Measurements from ENCODE around the gene SLC9C1.

SLC9C1 gene

DNA sequence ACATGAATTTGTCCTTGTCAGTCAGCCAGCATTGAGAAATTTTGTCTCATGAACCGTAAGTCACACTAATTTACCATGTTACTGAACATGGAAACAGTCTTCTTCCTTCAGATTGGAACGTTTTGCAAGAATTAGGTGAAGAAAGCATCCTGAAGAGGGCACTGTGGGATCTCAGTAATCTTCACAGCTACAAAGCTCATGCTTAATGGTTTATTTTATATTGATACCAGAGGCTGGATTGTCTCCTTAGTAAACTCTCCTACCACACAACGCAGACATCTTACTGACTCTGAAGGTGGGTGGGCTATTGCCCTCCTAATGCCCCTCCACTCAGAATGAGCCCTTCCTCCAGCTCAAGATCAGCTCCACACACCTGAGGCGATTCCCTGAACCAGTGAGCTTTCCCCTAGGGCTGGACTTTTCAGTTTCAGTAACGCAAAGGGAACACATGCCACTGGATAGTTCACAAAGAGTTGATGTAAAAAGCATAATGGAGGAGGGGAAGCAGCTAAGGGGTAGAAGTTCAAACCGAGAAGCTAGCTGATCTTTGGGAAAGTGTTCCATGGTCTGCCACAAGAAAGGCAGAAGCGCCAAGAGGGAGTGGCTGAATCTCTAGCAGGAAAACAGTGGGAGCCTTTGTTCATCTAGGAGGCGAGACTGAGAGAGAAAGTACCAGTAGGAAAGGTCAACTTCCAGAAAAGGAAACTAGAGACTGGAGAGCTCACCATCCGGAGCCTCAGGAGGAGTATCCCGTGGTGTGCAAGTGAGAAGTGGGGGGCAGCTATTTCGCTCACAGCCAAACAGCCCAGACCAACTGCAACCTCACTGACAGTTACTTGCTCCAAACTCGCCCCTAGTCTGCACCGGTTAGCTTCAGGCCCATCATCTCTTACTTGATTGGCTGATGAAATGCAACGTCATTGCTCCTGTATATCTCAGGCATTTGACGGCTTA, at the start of gene SLC9C1:
Gene SLC9C1 (minus strand): TSS at position 849 of the 954 bp plus-strand sequence. CDS start 7,425 bp downstream, outside the sequence.
- peak in 1 of 2 donors; percentile 32 for DNase-seq

DNA sequence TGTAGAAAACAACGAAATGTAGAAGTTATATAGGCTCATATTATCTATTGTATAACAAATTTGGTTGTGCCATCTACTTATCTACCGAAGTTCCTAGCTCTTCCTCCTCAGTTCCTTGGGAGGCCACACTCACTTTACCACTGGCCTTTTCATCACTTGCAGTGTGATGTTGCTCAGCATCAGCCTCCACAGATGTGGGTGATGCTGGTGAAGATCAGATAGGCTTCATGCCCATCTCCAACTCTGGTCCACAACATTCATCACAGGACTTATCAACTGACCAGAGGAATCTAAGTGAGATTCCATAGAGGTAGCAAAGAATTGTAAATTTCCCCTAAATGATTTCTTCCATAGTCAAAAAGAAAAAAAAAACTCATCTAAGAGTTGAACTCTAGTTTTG, 47.4 kb upstream of the SLC9C1 start:
- no peak for DNase-seq

DNA sequence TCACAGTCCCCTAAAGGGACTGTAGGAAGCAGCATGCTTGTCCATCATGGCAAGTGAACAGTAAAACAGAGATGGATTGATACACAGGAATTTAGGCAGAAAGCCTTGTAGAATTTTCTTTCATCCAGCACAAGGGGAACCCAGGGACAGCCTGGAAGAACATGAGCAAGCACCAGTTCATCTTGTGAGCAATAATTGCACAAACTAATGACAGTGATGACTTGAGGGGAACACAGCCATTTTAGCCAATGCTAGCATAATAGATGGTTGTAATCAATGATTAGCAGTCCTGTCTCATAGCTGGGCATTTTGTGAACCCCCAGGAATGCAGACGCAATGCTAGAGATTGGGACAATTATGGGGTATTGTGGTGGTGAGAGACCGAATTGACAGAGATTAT, 45.6 kb upstream of the SLC9C1 start:
- DNase-seq: no peak

DNA sequence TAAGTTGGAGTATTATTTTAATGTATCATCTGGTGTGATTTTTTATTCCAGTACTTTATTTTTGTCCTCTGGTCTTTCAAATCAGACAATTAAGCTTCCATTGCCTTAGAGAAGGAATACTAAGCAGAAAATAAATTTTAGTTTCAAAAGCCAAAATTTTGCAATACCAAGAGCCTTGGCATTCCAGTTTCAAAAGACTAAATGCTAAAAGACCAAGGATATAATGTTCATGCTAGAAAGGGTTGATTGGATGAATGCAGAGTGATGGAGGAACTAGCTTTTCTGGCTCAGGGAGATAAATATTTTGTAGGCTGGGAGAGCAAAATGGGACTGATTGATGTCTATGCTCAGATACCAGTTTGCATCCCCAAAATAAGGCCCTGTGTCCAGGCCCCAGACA, 45.1 kb upstream of the SLC9C1 start:
- DNase-seq: no peak

DNA sequence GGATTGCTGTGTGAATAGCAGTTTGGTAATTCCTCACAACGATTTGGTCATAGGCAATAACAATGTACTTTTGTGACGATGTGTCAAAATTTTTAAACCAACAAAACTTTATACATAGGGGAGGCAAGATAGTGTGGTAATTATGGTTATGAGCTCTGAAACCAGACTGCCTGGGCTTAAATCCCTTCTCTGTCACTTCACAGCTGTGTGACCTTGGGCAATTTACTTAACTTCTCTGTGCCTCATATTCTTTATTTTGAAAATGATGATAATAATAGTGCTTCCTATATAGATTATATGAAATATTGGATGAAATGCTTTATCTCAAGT, 44.7 kb upstream of the SLC9C1 start:
- DNase-seq: no peak

DNA sequence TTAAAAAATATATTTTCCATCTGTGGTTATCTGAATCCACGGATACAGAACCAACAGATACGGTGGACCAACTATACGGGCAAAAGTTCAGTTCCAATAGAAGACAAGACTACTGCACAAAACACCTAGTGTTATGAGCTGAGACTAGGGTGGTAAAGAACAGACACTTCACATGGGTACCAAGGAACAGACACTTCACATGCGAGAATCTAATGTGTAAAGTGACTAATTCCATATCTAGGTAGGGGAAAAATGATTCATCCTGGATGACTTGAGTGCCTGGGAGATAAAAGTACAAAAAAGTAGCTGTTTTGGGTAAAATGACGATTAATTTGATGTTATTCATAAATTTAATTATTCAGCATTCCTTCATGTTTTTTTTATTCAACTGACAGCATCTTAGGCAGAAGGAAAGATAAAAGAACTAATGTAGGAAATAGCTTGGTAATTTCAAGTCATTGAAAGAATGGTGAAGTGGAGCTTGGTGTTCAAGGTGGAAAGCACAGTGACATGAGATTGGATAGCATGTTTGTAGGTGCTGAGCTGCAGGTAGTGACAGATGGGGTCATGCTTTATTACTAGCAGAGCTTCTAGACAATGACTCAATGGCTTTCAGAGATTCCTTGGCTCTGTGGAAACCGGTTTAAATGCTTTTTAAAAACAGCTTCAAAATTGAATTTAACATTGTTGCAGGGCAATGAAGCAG, 44.2 kb upstream of the SLC9C1 start:
- DNase-seq: no peak

DNA sequence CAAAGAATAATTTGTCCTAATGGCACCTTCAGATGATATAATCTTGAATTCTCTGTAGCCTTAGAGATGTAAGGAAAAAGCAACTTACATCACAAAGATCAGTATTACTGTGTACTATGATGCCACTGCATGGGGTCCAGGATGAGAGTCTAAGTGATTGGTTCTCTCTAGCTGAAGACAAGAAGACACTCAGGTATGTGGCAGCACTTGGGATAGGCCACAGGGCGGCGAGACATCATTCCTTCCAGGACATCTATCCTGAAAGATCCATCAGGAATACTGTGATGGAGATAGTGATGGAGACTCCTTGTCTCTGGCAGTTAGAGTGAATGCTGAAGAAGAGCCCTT, 41.4 kb upstream of the SLC9C1 start:
- DNase-seq: no peak

DNA sequence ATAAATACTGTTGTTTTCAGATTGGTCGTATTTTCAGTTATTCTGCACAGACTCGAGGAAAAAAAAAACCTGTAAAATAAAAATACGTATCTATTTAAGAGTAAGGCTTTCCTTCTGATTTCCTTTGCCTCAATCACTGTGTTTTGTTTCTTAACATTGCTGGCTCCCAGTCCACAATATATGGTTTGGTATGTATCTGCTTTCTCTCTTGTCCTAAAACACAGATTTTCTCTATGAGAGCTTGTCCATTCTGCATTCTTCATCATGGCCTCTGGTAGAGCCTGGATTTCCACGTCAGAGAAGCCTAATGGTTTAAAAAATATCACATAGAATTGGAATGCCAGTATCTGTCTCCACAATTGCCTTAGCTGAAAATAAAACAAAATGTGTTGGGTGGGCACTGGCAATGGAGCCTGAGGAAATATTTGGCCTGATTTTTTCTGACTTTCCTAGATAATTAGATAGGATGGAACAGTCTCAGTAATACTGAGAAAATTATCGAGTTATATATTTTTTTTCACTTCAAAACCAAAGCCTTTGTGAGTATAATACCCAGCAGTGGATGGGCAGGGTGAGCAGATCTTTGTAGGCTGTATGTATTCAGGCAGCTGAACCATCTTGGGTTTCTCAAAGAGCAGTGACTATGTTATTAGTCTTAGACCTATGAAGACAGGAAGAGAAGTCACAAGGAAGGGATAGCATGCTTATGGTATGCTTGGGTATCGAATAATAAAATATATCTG, 40.8 kb upstream of the SLC9C1 start:
- no peak for DNase-seq

DNA sequence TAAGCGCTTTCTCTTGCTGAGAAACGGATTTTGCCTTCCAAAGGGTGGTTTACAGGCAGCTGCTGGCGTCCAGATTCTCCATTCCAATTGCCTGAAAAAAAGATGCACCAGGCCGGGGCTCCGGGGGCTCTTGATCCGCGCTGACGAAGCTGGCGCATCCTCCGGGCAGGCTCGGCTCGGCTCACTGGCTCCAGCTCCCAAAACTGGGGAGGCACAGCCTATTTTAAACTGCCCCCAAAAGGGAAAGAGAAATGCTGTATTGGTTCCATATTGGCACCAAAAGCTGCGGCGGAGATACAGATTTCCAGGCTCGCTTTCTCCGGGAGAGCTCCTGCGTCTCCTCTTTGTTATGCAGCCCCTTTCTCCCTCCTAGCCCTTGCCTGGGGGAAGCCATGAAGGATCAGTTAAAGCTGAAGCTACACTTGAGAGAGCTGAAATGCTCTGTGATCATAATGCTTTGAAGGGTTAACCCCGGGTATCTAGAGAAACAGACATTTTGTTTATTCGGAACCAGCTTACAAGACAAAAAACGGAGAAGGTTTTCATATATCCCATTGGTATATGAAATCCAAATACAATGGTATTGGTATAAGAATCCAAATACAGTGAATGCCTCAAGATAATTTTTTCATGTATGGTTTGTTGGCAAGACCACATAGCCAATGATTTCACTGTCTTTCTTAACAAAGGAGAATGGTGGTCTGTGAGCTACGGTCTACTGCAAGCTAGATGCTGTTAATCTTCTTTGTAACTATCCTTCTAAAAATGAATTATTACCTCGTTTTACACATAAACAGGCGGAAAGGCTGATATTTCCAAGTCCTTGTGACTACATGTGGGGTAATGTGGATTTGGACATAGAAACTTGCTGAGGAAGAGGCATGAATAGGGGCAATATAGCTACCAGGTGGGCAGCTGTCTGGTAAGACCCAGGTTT, 39.6 kb upstream of the SLC9C1 start:
- DNase-seq: peak in 1 of 2 donors; percentile 19

DNA sequence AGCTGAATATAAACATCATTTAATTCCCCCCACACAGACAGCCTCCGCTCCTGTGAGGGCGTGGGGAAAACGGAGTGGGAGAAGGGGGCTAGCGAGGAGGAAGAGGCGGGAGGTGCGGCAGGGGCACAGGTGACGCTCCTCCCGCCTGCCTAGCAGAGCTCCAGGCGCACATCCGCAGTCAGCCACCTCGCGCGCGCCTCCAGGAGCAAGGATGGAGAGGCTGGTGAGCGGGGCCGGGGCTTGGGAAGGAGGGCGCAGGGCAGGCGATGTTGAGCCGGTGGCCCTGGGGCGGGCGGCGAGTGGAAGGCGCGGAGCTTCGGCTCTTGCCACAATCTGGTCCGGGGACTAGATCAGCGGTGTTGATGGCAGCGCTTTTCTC, 39.0 kb upstream of the SLC9C1 start, which contains the start of gene CD200:
Gene CD200 (plus strand): TSS at position 155 of the 379 bp plus-strand sequence. CDS start 57 bp downstream, at position 212.
- peak; percentile 54 to 55 for DNase-seq

DNA sequence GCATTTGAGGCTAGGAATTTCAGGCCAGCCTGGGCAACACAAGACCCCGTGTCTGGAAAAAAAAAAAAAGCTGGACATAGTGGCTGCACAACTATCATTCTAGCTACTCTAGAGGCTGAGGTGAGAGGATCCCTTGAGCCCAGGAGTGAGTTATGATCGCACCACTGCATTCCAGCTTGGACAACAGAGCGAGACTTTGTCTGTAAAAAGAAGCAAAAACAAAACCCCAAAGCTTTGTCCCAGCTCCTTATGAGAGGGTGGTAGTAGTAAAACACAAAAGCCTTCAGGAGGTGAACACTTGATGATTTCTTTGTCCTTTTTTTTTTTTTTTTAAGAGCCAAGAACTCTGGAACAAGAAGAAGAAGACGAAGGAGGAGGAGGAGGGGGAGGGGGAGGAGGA, 37.8 kb upstream of the SLC9C1 start:
- no peak for DNase-seq

DNA sequence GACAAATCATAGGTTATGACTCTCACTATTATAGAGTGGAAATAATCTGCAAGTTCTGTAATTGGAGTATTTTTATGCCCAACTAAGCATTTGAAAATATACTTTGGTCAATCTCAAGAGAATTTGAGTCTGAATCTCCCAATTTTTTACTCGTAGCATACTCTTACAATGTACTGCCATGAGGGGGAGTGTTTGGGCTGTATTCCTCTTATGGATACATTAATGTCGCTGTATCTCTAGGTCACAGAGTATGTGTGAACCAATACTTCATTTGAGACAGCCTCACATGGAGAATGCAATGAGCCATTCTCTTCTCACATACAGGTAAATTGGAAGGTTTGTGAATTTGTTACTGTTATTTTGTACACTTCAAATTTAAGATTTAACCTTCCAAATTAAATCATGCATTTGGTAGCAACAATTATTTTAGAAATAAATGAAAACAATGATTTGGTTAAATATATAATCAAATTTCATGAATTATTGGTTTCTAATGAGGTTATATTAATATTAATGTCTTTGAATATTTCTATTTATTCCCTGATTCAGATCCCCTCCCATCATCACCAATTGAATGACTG, 33.4 kb upstream of the SLC9C1 start:
- DNase-seq: no peak

DNA sequence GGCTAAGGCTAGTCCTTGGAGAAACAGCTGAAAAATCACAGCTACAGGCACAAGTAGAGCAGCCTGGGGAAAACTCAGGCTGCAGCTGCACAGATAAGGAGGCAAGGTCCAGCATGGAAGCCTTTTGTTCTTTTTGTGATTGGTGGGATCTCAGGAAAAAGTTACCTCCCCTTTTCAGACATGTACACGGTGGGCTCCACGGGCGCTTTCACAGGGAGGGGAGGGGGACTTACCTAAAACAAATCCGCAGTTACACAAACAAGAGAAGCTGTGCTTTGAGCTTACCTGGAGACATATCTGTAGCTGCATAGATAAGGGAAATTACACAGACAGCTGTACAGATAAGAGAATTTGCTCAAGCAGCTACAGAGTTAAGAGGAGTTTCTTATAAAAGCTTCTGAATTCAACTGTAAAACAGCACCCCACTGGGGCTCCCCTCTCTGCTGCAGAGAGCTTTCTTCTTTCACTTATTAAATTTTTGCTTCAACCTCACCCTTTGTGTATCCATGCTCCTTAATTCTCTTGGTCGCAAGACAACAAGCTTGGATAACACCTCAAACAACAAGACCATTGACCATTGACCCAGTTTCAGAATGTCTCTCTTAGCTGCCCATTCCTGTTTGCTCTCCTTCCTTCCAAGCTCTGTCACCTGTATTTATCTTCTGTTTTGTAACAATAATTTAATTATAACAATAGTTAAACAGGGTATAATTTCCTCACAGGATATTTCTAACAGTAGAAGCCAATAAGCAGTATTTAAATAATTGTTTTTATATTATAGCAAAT, 28.0 kb upstream of the SLC9C1 start:
- no peak for DNase-seq

DNA sequence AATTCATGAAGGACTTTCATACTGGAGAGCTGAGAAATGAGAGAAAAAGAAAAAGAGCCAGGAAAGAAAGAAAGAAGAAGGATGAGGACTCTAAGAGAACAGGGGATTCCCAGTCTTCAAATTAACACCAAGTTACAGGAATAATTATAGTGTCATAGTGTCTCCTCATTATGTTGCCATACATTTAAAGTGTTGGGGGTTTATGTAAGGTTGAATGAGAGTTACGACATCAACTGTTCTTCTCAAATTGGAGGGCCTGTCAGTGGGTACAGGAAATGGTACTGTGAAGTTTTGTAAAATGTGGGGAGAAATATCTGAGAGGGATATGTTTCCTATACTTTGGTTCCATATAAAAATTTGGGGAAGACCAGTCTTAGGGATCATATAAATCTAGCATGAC, 26.7 kb upstream of the SLC9C1 start:
- DNase-seq: no peak

DNA sequence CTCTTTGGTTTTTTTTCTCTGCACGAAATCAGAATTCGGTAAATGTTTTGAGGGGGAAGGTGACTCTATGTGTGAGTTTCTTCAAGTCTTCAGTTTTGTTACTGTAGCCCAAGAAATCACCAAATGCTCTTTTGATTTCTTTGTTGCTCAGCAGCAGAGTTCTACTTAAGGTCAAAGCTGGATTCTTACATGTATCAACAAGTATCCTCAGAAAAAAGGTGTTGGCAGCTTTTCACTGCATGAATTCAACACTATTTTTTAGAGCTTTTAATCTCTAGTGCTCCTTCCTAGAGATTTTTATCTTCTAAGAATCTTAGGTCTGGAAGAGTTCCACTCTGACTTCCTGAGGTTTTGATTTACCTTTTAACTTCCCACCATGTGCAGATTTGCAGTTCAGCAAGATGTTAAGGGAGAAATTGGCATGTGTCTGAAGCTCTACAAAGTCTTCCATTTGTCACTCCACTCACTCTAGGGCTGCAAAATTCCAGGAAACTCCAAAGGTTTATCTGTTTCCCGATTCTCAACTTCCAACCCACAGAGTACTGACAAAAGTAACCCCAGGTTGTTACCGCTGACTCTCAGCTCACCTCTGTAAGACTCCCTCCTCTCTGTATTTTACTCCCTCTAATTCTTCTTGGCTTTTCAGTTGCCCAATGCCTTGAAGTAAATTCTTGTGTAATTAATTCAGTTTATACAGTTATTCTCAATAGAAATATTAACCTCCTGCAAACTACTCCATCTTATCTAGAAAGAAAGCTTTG, 25.7 kb upstream of the SLC9C1 start:
- no peak for DNase-seq

DNA sequence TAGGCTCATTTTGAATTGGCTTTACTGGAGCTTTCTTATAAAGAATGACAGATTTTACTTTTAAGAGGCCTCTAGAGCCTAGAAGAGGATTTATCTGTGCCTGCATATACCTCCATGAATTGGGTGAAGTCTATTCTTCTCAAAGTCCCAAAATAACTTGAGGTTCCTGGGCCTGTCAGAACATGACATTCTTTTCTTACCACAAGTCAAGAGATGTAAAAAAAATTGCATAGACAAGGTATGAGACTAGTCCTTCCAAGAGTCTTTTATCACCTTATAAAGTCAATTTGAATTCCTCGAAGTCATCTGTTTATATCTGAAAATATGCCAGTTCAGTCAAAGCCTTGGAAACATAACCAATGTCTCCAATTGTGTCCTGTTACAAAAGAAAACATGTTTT, 21.8 kb upstream of the SLC9C1 start:
- DNase-seq: no peak

DNA sequence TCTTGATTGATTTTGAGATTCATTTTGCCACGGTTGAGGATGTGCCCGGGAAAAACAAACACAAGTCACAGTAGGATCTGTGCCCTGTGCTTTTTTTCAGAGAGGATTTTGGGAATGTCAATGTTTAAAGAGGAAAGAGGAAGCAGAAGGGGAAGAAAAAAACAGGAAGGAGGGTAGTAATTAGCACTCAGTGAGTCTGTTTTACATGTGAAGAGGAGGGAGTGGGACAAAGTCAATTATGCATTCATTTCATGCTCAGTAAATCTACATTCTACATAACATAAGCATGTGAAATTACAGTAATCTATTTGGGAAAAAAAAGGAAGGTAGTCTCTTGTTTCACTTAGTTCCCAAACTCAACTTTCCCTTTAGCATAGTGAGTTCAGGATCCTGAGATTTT, 20.6 kb upstream of the SLC9C1 start:
- no peak for DNase-seq

DNA sequence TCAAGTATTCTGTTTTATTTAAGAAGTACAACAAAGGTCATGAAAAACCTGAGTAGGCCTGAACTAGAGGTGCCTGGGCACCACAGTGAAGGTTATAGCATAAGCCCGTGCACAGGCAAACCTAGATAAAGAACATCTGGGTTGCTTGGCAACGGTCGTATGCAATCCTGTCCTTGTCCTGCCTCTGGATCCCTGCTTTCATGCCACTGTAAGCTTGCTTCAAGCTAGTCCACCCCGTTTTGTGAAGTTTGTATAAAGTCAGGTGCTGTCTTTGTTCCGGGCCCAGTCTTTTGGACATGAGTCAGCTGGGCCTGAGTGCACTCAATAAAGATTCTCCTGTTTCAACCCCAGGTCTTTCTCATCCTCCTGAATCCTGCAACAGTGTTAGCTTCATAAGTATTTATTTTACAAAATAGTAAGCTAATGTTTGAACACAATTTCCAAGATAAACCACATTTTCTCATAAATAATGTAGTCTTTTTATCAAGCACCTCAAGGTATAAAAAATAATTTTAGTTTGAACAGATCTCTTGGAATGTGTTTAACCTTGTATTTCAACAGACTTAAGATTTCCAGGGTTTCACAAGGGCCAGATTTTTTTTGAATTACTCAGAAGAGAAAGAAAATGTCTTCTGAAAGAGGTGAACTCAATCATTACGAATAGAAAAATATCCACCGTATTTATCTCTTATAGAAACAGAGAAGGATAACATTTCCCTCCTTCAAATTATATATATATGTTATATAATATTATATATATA, 14.3 kb upstream of the SLC9C1 start:
- DNase-seq: no peak

DNA sequence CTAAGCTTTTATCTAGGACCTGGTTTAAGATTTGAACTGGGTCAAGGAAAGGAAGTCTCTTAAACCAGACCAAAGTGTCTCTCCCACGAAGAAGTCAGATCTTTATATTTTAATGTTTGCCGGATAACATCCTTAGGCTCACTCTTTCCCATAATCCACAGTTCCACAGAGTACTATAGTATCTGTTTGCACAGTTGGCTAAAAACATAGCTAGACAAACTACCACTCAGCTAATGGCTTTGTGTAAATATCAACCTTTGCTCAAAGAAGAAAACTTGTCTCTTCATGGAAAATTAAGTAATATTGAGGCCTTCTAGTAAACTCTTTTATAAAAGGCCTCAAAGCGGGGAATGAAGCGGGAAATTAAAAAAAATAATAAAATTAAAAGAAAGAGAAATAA, 13.5 kb upstream of the SLC9C1 start:
- DNase-seq: no peak

DNA sequence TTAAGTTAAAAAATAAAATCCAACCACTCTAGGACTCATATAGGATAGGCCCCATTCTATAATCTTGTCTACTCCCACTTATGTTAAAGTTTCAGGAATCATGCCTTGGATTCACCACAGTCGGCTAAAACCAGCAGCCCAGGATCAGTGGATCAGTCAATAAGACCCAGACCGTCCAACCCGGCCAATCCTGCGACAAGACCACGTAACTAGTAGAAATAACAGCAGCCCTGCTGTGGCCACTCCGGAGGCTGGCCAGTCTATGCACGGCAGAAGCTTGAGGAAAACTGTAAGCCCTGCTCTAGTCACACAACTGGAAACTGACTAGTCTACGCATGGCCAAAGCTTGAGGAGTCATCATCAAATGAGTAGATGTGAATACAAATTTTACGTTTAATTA, 12.8 kb upstream of the SLC9C1 start:
- DNase-seq: no peak
